HFFc6 (cell line): ENCODE measurements around the gene ADAR. TPM values are rescaled to one million over a fixed set of nuclear protein-coding genes. Genes with fewer than 3 reads are reported as not detected.

ENCODE experiments used
- DNase-seq: peaks from one replicate; pipeline ENCODE4 v3.0.0-alpha.2; 2018
- H3K27ac Mint-ChIP-seq: 2 replicates; pipeline ENCODE4 v1.8.0; 2020; ENCODE audit warnings: mild to moderate bottlenecking, mixed read lengths
- H3K27me3 Mint-ChIP-seq: 2 replicates; pipeline ENCODE4 v1.8.0; 2021; ENCODE audit warnings: mild to moderate bottlenecking, moderate library complexity, mixed read lengths; ENCODE audit not compliant: insufficient read depth
- H3K36me3 Mint-ChIP-seq: 2 replicates; pipeline ENCODE4 v1.8.0; 2021; ENCODE audit warnings: low read depth, mixed read lengths
- H3K4me1 Mint-ChIP-seq: 2 replicates; pipeline ENCODE4 v1.8.0; 2020; ENCODE audit warnings: low read depth, mixed read lengths
- H3K4me3 Mint-ChIP-seq: 2 replicates; pipeline ENCODE4 v1.8.0; 2020; ENCODE audit warnings: mild to moderate bottlenecking, moderate library complexity, mixed read lengths
- H3K9me3 Mint-ChIP-seq: 2 replicates; pipeline ENCODE4 v1.8.0; 2020; ENCODE audit warnings: mild to moderate bottlenecking, mixed read lengths
- CTCF ChIP-seq: fragments of 200-600 bp; sonication (generic); IDR thresholded peaks from 2 replicates; pipeline ENCODE4 v1.5.0; 2021; ENCODE audit warnings: antibody characterized with exemption, mild to moderate bottlenecking
- total RNA-seq, 6 experiments: library from RNA; stranded (reverse); fragmentation: NEBNext Ultra II Directional; extraction: Animal tissue kit (Norgen Biotek cat#: 25700); gene quantifications; 2 replicates in 1 of 6; 3 replicates in 5 of 6; pipeline ENCODE4 v1.2.3, GENCODE V29; 2021

Gene ADAR
- total RNA-seq, 6 experiments from 2014 or later = 122 to 136 (median 126) TPM

GRCh38 chr1:154614901-154615300 is 6.9 kb upstream of the ADAR start:
- H3K9me3 Mint-ChIP-seq = no peaks in the 10 kb centered on the region
- peaks cover 10% of the 10 kb centered on the region for H3K4me1 Mint-ChIP-seq
- H3K27ac Mint-ChIP-seq = no peak overlapping the region
- TF ChIP-seq CTCF = no peak
- H3K36me3 Mint-ChIP-seq = no peaks in the 10 kb centered on the region
- no peaks in the 10 kb centered on the region for H3K27me3 Mint-ChIP-seq
- no peak for DNase-seq
- no peak overlapping the region for H3K4me3 Mint-ChIP-seq

GRCh38 chr1:154614247-154614646 is 6.3 kb upstream of the ADAR start:
- DNase-seq = no peak
- no peak overlapping the region for H3K4me3 Mint-ChIP-seq
- no peaks in the 10 kb centered on the region for H3K36me3 Mint-ChIP-seq
- no peak for TF ChIP-seq CTCF
- H3K27ac Mint-ChIP-seq = no peak overlapping the region
- H3K27me3 Mint-ChIP-seq = no peaks in the 10 kb centered on the region
- peaks cover 17% of the 10 kb centered on the region for H3K4me1 Mint-ChIP-seq
- no peaks in the 10 kb centered on the region for H3K9me3 Mint-ChIP-seq

- H3K4me3 Mint-ChIP-seq = no peak overlapping the region
- TF ChIP-seq CTCF = no peak
These were observed 3.3 kb upstream of the ADAR start for GRCh38 chr1:154611150-154611862.

GRCh38 chr1:154609398-154610380 is 1.7 kb upstream of the ADAR start:
- Mint-ChIP-seq H3K36me3 (peaks cover 4% of the 10 kb centered on the region; the same call in 1 of the 2 replicates), H3K27ac (peak overlapping the region; percentile 98), H3K4me1 (peaks cover 39% of the 10 kb centered on the region), H3K9me3 (no peaks in the 10 kb centered on the region), H3K27me3 (no peaks in the 10 kb centered on the region), H3K4me3 (peak overlapping the region; percentile 97)
- TF ChIP-seq CTCF = no peak
- DNase-seq = peak; percentile 29

More at GRCh38 chr1:154611150-154611862, 3.3 kb upstream of the ADAR start:
- H3K27me3 Mint-ChIP-seq = no peaks in the 10 kb centered on the region
- no peaks in the 10 kb centered on the region for H3K36me3 Mint-ChIP-seq
- no peak overlapping the region; the same call in 1 of the 2 replicates for H3K27ac Mint-ChIP-seq
- no peak for DNase-seq
- no peaks in the 10 kb centered on the region for H3K9me3 Mint-ChIP-seq
- peaks cover 28% of the 10 kb centered on the region for H3K4me1 Mint-ChIP-seq

- H3K4me3 Mint-ChIP-seq = peak overlapping the region; percentile 97
- H3K9me3 Mint-ChIP-seq = no peaks in the 10 kb centered on the region
- H3K27ac Mint-ChIP-seq = peak overlapping the region; percentile 98
- peaks cover 49% of the 10 kb centered on the region for H3K4me1 Mint-ChIP-seq
- peak; percentile 36 for DNase-seq
- peaks cover 4% of the 10 kb centered on the region; the same call in 1 of the 2 replicates for H3K36me3 Mint-ChIP-seq
- no peak for TF ChIP-seq CTCF
- H3K27me3 Mint-ChIP-seq = no peaks in the 10 kb centered on the region
These were observed 648 bp upstream of the ADAR start for GRCh38 chr1:154608397-154609270.
